ENCODE measurements around the gene CIDEB. TPM values are rescaled to one million over a fixed set of nuclear protein-coding genes. Genes with fewer than 3 reads are reported as not detected.
"Not testable (repeated sequence)": the region's sequence is repeated elsewhere in the genome, so short reads cannot be mapped to it uniquely, and the experiment has no call there.

The CIDEB gene
- total RNA-seq, 1 experiment from 2014 or later: 0.22 TPM

- TF ChIP-seq CTCF (IDR thresholded peaks at IDR 0.05 in 2 of 3, conservative IDR thresholded peaks at IDR 0.05 in 1 of 3; ENCODE audit: borderline replicate concordance in 1 of 3, insufficient read depth in 1 of 3, low read depth in 2 of 3, low read length in 2 of 3) (peak; percentile 37 to 39 (median 38); a peak in 5 of 6 replicates), RAD21 (IDR thresholded peaks at IDR 0.05; ENCODE audit: low read depth) (peak; percentile 57)
- ChIA-PET CTCF (interaction anchor here (0.7 to 4.3 kb wide), 4 partner anchors 20 to 114 kb away, joined by 4 to 28 read pairs (median 11); no protein-coding TSS in a partner anchor), RAD21 (ENCODE audit: low non-redundant PET in 1 of 2, low total read pairs in 2 of 2, uncharacterized antibody in 2 of 2, unreplicated experiment in 2 of 2) (interaction anchor here (0.6 to 1.2 kb wide), 2 partner anchors 104 to 270 kb away, joined by 3 read pairs; no protein-coding TSS in a partner anchor)
- BruUV-seq (replicated peaks); H3K27me3 ChIP-seq (ENCODE audit: insufficient read depth, low read length); H3K4me1 ChIP-seq (ENCODE audit: control insufficient read depth in 1 of 2, insufficient read depth in 2 of 2, low read length in 2 of 2); H3K9me3 ChIP-seq (ENCODE audit: control insufficient read depth in 1 of 2, insufficient read depth in 1 of 2, low read depth in 1 of 2, low read length in 2 of 2); H4K20me1 ChIP-seq (ENCODE audit: insufficient read depth); H2AFZ ChIP-seq (ENCODE audit: low read depth, low read length, poor library complexity, severe bottlenecking); DNase-seq (ENCODE audit: low read depth, low spot score); H3K9ac ChIP-seq (ENCODE audit: low read length); H3K9me2 ChIP-seq (ENCODE audit: insufficient read depth); ATAC-seq; H3K27ac ChIP-seq (ENCODE audit: low read depth, low read length); POLR2A ChIA-PET; H3K4me2 ChIP-seq (ENCODE audit: low read length); H3K4me3 ChIP-seq (replicated peaks in 1 of 2; ENCODE audit: low read depth in 1 of 2, low read length in 2 of 2); H3K79me2 ChIP-seq (ENCODE audit: insufficient read depth, low read length); intact Hi-C loops (cut with micrococcal nuclease); H3K36me3 ChIP-seq (ENCODE audit: control insufficient read depth in 1 of 2, insufficient read depth in 2 of 2, low read length in 2 of 2): not testable (repeated sequence)
These were observed 20.1 kb upstream of the CIDEB start for GRCh38 chr14:24327914-24328313.

GRCh38 chr14:24327303-24327702, 19.5 kb upstream of the CIDEB start:
- no peaks in the 10 kb centered on the region for H3K4me1 ChIP-seq (ENCODE audit: control insufficient read depth in 1 of 2, insufficient read depth in 2 of 2, low read length in 2 of 2)
- no peaks in the 10 kb centered on the region for H3K36me3 ChIP-seq (ENCODE audit: control insufficient read depth in 1 of 2, insufficient read depth in 2 of 2, low read length in 2 of 2)
- intact Hi-C loops (cut with micrococcal nuclease): no loop called here
- RAD21 ChIA-PET (ENCODE audit: low non-redundant PET in 1 of 2, low total read pairs in 2 of 2, uncharacterized antibody in 2 of 2, unreplicated experiment in 2 of 2): interaction anchor here in 1 of 2 experiments (1.2 kb wide), 1 partner anchor 104 kb away, joined by 3 read pairs; no protein-coding TSS in a partner anchor
- CTCF ChIA-PET: interaction anchor here (1.0 to 4.3 kb wide), 4 partner anchors 19 to 109 kb away, joined by 4 to 28 read pairs (median 11); partner anchors contain the start of gene TINF2
- no peak overlapping the region for H3K27ac ChIP-seq (ENCODE audit: low read depth, low read length)
- no peaks in the 10 kb centered on the region for H3K9me3 ChIP-seq (ENCODE audit: control insufficient read depth in 1 of 2, insufficient read depth in 1 of 2, low read depth in 1 of 2, low read length in 2 of 2)
- H3K27me3 ChIP-seq (ENCODE audit: insufficient read depth, low read length): no peaks in the 10 kb centered on the region
- no peak overlapping the region for H3K4me3 ChIP-seq (replicated peaks in 1 of 2; ENCODE audit: low read depth in 1 of 2, low read length in 2 of 2)
- H3K79me2 ChIP-seq (ENCODE audit: insufficient read depth, low read length): no peaks in the 10 kb centered on the region
- no peak overlapping the region for H3K9ac ChIP-seq (ENCODE audit: low read length)
- ATAC-seq (no peak), DNase-seq (ENCODE audit: low read depth, low spot score) (no peak)
- no peaks in the 10 kb centered on the region for H3K9me2 ChIP-seq (ENCODE audit: insufficient read depth)
- no peak overlapping the region for H2AFZ ChIP-seq (ENCODE audit: low read depth, low read length, poor library complexity, severe bottlenecking)
- POLR2A ChIA-PET: interaction anchor here (0.7 to 0.9 kb wide), 2 partner anchors 99 to 104 kb away, joined by 3 to 5 read pairs; no protein-coding TSS in a partner anchor
- no peaks in the 10 kb centered on the region for H4K20me1 ChIP-seq (ENCODE audit: insufficient read depth)
- no peak overlapping the region for H3K4me2 ChIP-seq (ENCODE audit: low read length)
- TF ChIP-seq RAD21 (IDR thresholded peaks at IDR 0.05; ENCODE audit: low read depth) (no peak), FOSL1 (IDR thresholded peaks at IDR 0.05; ENCODE audit: low read depth) (no peak), SRF (IDR thresholded peaks at IDR 0.05; ENCODE audit: low read depth) (no peak), ZNF274 (IDR thresholded peaks at IDR 0.05; ENCODE audit: low read depth, low read length) (no peak), SIN3A (IDR thresholded peaks at IDR 0.05; ENCODE audit: low read depth) (no peak), ELF1 (IDR thresholded peaks at IDR 0.05; ENCODE audit: borderline replicate concordance, low read depth) (no peak), POLR2AphosphoS5 (IDR thresholded peaks at IDR 0.05; ENCODE audit: low read depth, low read length) (no peak), SP1 (IDR thresholded peaks at IDR 0.05; ENCODE audit: low read depth) (no peak), ZBTB33 (IDR thresholded peaks at IDR 0.05; ENCODE audit: extremely low read depth, insufficient replicate concordance, low read length) (no peak)
- no TSS peak for BruUV-seq (replicated peaks)

Data from HCT116 (cell line).